HuH-7.5 (cell line): ENCODE measurements around the gene SYNPO2L.
"Not testable (repeated sequence)": the region's sequence is repeated elsewhere in the genome, so short reads cannot be mapped to it uniquely, and the experiment has no call there.

Experiments used
- DNase-seq: peaks from one replicate; pipeline ENCODE4 v3.0.0; 2011; ENCODE audit warnings: low spot score

SYNPO2L gene

GRCh38 chr10:73655990-73656298 is at the start of gene SYNPO2L:
Gene SYNPO2L (minus strand): TSS chr10:73656029. CDS start chr10:73655922, 107 bp downstream.
- DNase-seq: no peak

DNA sequence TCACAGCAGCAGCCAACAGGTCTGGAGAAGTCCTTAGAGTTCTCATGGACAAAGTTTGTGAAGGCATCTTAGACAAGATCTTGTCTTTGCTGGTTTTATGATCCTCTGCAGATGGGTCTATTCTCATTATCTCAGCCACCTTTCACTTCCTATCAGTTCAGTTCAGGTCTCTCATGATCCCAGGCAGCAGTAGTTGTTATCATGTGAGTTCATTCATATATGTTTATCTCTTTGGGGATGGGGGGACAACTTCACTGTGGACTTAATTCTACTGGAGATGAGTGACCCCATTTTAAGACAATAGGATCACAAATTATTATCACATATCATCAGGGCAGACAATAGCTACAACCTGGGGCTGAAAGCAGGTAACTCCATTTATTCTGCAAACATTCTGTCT is 48.1 kb upstream of the SYNPO2L start:
- not testable (repeated sequence) for DNase-seq

- not testable (repeated sequence) for DNase-seq
Measured at GRCh38 chr10:73698819-73699218, 43.0 kb upstream of the SYNPO2L start.

DNA sequence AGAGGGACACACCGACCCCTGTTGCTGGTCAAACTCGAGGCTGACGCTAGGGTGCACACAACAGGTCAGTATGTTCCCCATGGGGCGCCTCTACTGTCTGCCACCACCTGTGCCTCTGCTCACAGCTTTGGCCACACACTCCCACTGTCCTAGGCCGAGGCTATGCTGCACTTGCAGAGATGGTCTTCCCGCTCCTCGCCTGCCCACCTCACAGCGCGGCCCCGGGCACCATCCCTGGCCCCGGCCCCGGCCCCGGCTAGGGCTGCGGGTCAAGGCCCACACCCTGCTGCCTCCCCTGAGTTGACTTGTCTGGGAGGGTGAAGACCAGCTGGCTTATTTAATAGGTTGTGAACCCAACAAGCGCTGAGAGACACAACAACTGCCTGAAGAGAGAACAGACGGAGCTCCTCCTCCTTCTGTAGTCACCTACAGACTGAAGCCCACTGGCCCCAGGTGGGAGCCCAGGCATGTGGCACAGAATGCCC is 41.9 kb upstream of the SYNPO2L start, which contains the start of gene AGAP5:
TSS of gene AGAP5 (minus strand) at position 435 of the 485 bp plus-strand sequence. CDS start at position 81, 354 bp downstream.
- DNase-seq: not testable (repeated sequence)

DNA sequence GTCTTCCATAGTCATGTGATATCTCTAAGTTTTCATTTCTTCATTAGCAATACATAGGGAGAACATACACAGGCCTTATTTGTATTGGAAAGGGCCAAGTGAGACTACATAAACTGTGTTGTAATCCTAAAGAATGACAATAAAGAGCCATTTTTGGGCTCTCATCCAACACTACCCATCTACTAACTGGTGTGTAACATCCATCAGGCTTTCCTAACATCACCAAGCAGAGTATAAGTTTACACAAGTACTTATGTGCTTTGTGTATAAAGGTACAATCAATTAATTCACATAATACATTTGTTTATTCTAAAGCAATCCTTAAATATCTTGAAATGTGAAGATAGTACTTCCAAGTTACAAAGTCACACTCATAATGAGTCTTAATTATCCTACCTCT is 39.5 kb upstream of the SYNPO2L start:
- not testable (repeated sequence) for DNase-seq

- DNase-seq: not testable (repeated sequence)
Measured at GRCh38 chr10:73690755-73691154, 34.9 kb upstream of the SYNPO2L start.

- not testable (repeated sequence) for DNase-seq
Measured at GRCh38 chr10:73689596-73689995, 33.8 kb upstream of the SYNPO2L start.

DNA sequence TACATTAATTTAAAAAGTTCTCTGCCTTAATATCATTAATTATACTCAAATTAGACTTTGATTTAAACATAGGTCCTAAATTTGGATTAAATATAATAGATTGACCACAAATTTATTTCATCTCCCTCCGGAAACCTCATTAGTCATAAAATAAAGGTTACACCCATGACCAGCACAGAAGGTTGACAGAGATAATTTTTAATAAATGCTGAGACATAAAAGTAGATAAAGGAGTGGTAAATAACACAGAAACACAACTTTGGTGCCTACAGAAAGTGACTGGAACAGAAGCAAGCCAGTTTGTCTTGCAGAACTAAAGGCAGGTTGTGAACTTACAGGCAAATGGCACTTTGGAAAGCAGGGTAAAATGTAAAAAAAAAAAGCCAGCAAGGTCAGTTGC is 31.8 kb upstream of the SYNPO2L start:
- DNase-seq: not testable (repeated sequence)

- not testable (repeated sequence) for DNase-seq
Measured at GRCh38 chr10:73674546-73674945, 18.7 kb upstream of the SYNPO2L start.

DNA sequence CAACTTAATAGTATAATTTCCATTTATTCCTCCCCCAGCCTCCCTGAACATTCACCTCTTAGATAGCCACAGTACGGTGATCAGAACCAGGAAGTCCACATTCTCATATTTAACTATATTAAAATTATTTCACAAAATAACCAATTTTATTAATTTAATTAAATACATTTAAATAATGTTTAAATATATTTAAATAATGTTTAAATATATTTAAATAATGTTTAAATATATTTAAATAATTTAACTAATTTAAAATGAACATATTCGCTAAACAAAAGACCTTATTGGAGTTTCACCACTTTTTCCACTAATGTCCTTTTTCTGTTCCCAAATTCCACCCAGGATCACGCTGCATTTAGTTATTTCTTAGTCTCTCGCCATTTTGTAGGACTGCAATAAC is 12.5 kb upstream of the SYNPO2L start:
- not testable (repeated sequence) for DNase-seq

DNA sequence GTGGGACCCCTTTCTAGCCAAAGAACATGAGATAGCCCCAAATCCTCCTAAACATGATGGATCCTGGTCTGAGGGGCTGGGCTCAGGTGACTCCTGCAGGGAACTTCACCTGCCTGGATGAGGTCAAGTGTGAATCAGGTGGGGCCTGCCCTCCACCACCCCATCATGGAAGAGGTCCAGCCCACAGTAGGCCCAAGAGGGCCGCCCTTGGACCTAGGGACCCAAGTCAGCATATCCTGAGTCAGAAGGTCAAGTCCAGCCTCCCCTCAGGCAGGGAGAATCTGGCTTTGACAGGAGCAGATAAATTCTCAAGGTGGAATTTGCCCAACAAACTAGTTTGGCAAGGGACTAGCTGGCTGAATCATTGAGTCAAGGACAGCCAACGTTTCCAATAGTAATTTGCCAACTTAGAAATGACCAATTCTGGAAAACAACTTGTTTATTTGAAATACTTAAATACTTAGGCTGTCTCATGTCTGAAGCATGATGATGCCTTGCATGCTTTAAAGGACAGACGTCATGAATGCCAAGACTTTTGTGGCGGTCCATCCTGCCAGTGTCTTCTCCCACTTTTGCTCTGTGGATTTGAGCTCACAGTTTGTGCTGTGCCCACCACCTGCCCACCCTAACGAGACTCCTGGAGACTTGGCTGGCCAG is 10.5 kb upstream of the SYNPO2L start:
- not testable (repeated sequence) for DNase-seq

GRCh38 chr10:73665581-73665980 is 9.8 kb upstream of the SYNPO2L start:
- DNase-seq: not testable (repeated sequence)

DNA sequence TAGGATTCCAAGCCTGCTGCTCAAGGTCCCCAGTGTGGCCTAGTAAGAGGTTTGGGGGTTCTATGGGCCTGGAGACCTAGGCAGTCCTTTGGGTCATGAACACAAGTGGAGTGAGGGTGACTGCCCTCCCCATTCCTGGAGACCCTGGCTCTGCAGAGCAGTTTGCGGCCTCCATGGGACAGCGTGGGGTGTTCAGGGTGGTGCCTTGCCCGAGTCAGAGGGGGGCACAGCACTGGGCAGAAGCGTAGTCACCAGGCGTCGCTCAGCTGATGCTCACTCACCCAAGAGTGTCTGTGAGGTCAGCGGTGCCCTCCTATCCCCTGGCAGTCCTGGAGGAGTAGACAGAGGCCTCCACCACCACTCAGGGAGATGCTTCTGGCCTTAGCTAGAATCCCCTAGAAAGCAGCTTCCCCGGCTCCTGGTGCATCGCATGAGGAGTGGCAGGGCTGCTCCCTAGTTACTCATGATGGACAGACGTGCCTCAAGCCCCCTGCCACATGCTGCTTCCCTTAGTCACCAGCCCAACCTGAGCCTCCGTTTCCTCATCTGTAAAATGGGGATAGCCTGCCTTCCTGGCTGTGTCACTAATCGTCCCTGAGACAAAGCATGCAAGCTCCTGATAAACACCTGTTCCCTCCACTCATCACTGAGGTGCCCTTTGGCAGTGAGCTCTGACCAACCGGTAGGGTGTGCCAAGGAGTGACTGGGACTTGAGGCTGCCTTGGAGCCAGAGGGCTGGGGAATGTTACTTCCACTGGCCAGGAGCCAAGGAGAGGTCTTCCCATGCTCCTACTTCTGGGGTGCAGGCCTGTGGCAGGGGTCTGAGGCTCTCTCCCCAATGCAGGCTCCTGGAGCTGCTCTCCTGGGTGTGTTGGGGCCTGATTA is 8.6 kb upstream of the SYNPO2L start:
- DNase-seq: not testable (repeated sequence)

- DNase-seq: not testable (repeated sequence)
Measured at GRCh38 chr10:73663621-73664020, 7.8 kb upstream of the SYNPO2L start.

DNA sequence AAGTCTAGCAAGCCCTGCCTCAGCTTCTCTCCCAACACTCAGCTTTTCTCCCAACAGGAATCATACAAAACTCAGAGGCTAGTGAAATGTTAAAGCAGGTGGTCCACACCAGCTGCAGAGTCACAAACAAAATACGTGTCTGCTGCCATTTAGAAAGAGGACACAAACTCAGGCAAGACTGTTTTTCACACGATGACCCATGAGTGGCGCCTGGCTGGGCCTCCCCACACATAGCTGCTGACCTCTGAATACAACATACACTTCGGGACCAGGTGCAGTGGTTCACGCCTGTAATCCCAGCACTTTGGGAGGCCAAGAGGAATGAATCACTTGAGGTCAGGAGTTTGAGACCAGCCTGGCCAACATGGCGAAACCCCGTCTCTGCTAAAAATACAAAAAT is 6.9 kb upstream of the SYNPO2L start:
- DNase-seq: not testable (repeated sequence)

GRCh38 chr10:73655257-73655989 is 406 bp downstream of the SYNPO2L start:
- DNase-seq: no peak

GRCh38 chr10:73653701-73654100 is 2.1 kb downstream of the SYNPO2L start:
- peak; percentile 56 for DNase-seq

DNA sequence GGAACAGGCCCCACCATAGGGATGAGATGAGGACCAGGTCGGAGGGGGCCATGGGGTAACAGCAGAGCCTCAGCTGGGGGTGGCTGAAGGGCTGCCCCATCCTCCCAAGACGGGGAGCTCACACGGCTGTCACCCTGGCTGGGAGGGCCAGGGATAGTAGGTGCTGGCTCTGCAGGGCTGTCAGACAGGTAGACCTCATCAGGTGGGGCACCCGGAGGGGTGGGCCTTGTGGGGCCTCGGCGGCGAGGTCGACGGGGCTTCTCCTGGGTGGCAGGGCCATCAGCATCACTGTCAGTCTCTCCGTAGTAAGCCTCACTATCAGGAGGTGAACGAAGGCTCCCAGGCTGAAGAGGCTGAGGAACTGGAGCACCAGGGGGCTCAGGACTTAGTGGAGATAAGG is 2.6 kb downstream of the SYNPO2L start:
- DNase-seq: peak; percentile 2

- DNase-seq: peak; percentile 2
Measured at GRCh38 chr10:73650537-73651331, 5.1 kb downstream of the SYNPO2L start.

- peak; percentile 1 for DNase-seq
Measured at GRCh38 chr10:73649876-73650536, 5.8 kb downstream of the SYNPO2L start.
